ENCODE results near the gene SHOX.
"Not testable (repeated sequence)": the region's sequence is repeated elsewhere in the genome, so short reads cannot be mapped to it uniquely, and the experiment has no call there.

Gene SHOX

DNA sequence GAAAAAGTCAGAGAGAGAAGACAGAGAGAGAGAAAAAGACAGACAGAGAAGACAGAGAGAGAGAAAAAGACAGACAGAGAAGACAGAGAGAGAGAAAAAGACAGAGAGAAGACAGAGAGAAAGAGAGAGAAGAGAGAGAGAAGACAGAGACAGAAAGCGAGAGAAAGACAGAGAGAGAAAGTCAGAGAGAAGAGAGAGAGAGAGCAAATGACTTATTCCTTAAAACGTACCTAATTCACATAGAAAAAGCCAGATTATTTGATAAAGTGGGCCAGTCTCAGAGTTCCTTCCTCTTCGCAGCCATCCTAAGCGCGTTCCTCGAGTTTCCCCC is 7.4 kb upstream of the SHOX start:
- no peak overlapping the region for H3K4me3 ChIP-seq (ENCODE audit: extremely low read depth, insufficient read depth, low read length, poor library complexity, severe bottlenecking)
- H3K9me3 ChIP-seq (ENCODE audit: control insufficient read depth, low read length), result no peaks in the 10 kb centered on the region
- H3K36me3 ChIP-seq (ENCODE audit: control insufficient read depth, insufficient read depth, low read length), result no peaks in the 10 kb centered on the region
- no peaks in the 10 kb centered on the region for H3K4me1 ChIP-seq (ENCODE audit: control insufficient read depth, insufficient read depth, low read length, poor library complexity, severe bottlenecking)
- WGBS, 2 experiments (ENCODE audit: insufficient coverage in 2 of 2), result 0% methylated on average over 4 of the region's 6 CpGs; no CpG with 5 or more reads in 1 of the 2 experiments
- H3K27ac ChIP-seq (ENCODE audit: low read depth, low read length, severe bottlenecking), result no peak overlapping the region

DNA sequence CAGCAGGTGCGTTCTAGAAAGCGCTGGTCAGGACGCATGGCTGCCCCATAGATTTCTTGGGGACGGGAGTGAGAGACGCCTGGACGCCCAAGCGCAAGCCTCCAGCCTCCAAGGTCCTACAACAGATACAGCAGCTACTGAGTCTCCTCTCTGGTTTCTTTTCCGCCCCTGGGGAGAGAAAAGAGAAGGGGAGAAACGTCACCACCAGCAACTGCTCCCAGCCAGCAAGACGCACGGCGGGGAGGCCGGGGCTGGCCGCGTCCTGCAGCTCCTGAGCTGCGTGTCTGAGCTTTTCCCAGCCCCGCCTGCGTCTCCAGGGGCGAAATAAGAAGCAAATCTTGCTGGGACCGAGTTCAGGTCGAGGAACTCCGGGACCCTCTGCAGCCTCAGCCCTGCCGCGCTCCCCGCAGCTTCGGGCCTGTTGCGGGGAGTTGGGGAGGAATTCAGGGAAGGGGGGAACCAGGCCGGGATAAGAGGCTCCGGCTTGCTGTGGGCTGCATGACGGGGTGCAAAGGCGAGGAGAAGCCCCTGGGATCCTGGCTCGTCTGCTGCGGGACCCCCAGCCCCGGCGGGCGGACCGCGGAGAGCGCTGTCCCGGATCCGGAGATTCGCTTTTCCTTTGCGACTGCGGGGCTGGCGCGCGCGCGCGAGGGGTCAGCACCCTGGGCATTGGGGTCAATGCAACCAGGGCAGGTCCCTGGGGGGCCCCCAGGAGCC is 6.8 kb upstream of the SHOX start:
- no peaks in the 10 kb centered on the region for H3K9me3 ChIP-seq (ENCODE audit: control insufficient read depth, low read length)
- WGBS, 2 experiments (ENCODE audit: insufficient coverage in 2 of 2), result 1 to 2% methylated on average over 26 to 35 of the region's 50 CpGs
- H3K27ac ChIP-seq (ENCODE audit: low read depth, low read length, severe bottlenecking), result no peak overlapping the region
- H3K4me3 ChIP-seq (ENCODE audit: extremely low read depth, insufficient read depth, low read length, poor library complexity, severe bottlenecking), result no peak overlapping the region
- no peaks in the 10 kb centered on the region for H3K36me3 ChIP-seq (ENCODE audit: control insufficient read depth, insufficient read depth, low read length)
- H3K4me1 ChIP-seq (ENCODE audit: control insufficient read depth, insufficient read depth, low read length, poor library complexity, severe bottlenecking), result no peaks in the 10 kb centered on the region

DNA sequence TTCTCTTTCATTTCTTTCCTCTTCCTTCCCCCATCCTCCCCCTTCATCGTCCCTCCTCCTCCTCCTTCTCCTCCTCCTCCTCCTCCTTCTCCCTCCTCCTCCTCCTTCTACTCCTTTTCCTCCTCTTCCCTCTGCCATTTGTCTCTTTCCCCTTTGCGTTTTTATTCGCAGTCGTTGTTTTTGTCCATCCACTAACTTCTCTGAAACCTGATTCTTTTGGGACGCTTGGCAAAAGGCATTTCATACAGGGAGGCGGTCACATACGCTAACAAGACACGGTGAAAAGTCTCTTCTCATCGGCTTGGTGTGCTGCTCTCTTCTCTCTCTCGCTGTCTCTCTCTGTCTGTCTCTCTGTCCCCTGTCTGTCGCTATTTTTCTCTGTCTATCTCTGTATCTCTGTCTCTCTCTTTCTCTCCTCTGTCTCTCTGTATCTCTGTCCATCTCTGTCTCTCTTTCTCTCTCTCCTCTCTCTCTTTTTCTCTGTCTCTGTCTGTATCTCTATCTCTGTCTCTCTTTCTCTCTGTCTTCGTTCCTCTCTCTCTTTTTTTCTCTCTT is 5.4 kb upstream of the SHOX start:
- Histone ChIP-seq H3K4me3 (ENCODE audit: extremely low read depth, insufficient read depth, low read length, poor library complexity, severe bottlenecking) (no peak overlapping the region), H3K27ac (ENCODE audit: low read depth, low read length, severe bottlenecking) (no peak overlapping the region), H3K4me1 (ENCODE audit: control insufficient read depth, insufficient read depth, low read length, poor library complexity, severe bottlenecking) (no peaks in the 10 kb centered on the region), H3K9me3 (ENCODE audit: control insufficient read depth, low read length) (no peaks in the 10 kb centered on the region), H3K36me3 (ENCODE audit: control insufficient read depth, insufficient read depth, low read length) (no peaks in the 10 kb centered on the region)
- WGBS, 2 experiments (ENCODE audit: insufficient coverage in 2 of 2), result 10 to 11% methylated on average over 12 of the region's 12 CpGs

DNA sequence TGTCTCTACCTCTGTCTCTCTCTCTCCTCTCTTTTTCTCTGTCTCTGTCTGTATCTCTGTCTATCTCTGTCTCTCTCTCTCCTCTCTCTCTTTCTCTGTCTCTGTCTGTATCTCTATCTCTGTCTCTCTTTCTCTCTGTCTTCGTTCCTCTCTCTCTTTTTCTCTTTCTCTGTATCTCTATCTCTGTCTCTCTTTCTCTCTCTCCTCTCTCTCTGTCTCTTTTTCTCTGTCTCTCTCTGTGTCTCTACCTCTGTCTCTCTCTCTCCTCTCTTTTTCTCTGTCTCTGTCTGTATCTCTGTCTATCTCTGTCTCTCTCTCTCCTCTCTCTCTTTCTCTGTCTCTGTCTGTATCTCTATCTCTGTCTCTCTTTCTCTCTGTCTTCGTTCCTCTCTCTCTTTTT is 4.5 kb upstream of the SHOX start:
- H3K36me3 ChIP-seq (ENCODE audit: control insufficient read depth, insufficient read depth, low read length); H3K27ac ChIP-seq (ENCODE audit: low read depth, low read length, severe bottlenecking); H3K4me3 ChIP-seq (ENCODE audit: extremely low read depth, insufficient read depth, low read length, poor library complexity, severe bottlenecking); H3K4me1 ChIP-seq (ENCODE audit: control insufficient read depth, insufficient read depth, low read length, poor library complexity, severe bottlenecking); H3K9me3 ChIP-seq (ENCODE audit: control insufficient read depth, low read length): not testable (repeated sequence)
- 80 to 85% methylated on average over 1 to 2 of the region's 2 CpGs for WGBS, 2 experiments (ENCODE audit: insufficient coverage in 2 of 2)

DNA sequence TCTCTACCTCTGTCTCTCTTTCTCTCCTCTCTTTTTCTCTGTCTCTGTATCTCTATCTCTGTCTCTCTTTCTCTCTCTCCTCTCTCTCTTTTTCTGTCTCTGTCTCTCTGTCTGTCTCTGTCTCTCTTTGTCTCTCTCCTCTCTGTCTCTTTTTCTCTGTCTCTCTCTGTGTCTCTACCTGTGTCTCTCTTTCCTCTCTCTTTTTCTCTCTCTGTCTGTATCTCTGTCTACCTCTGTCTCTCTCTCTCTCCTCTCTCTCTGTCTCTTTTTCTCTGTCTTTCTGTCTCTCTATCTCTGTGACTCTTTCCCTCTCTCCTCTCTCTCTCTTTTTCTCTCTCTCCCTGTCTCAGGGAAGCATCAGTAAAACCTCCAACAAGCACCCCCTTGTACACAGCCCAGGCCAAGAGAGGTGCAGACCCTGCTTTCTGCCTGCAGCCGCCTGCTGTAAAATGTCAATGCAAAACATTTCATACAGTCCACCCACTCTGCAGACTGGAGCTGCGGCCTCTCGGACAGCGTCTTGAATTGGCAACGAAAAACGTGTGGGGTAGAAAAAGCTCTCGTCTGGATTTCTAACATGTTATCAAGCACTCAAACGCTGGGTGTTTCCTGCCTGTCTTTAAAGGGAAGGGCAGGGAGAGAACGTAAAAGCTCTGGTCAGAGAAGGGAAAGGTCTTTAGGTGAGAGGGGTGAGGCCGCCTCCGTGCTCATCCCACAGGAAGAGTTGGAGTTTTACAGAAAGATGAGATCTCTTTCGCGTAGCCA is 3.7 kb upstream of the SHOX start:
- H3K36me3 ChIP-seq (ENCODE audit: control insufficient read depth, insufficient read depth, low read length), result no peaks in the 10 kb centered on the region
- 2 to 5% methylated on average over 5 to 11 of the region's 13 CpGs for WGBS, 2 experiments (ENCODE audit: insufficient coverage in 2 of 2)
- H3K9me3 ChIP-seq (ENCODE audit: control insufficient read depth, low read length), result no peaks in the 10 kb centered on the region
- no peaks in the 10 kb centered on the region for H3K4me1 ChIP-seq (ENCODE audit: control insufficient read depth, insufficient read depth, low read length, poor library complexity, severe bottlenecking)
- H3K27ac ChIP-seq (ENCODE audit: low read depth, low read length, severe bottlenecking), result no peak overlapping the region
- no peak overlapping the region for H3K4me3 ChIP-seq (ENCODE audit: extremely low read depth, insufficient read depth, low read length, poor library complexity, severe bottlenecking)

DNA sequence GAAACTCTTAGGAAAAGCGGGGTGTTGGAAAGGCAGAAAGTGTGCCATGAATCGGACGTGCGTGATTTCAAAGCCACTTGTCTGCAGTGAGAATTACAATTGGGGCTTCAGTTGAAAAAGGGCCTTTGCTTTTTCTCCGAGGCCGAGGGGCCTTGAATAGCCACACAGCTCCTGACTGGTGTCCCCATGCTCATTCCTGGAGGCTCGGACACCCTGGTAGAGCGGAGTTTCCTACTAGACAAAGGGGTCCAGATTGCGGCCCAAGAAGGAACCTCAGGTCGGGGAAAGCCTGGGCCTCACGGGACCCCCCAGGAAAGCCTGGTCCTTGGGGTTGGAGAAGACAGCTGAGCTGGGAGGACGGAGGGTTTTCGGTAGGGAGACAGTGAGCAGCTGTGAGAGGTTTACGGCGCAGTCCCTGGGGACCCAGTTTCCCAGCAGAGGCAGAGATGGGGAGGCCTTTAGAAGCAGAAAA is 3.0 kb upstream of the SHOX start:
- Histone ChIP-seq H3K4me3 (ENCODE audit: extremely low read depth, insufficient read depth, low read length, poor library complexity, severe bottlenecking) (no peak overlapping the region), H3K4me1 (ENCODE audit: control insufficient read depth, insufficient read depth, low read length, poor library complexity, severe bottlenecking) (no peaks in the 10 kb centered on the region), H3K27ac (ENCODE audit: low read depth, low read length, severe bottlenecking) (no peak overlapping the region), H3K9me3 (ENCODE audit: control insufficient read depth, low read length) (no peaks in the 10 kb centered on the region), H3K36me3 (ENCODE audit: control insufficient read depth, insufficient read depth, low read length) (no peaks in the 10 kb centered on the region)
- 6 to 10% methylated on average over 14 to 15 of the region's 15 CpGs for WGBS, 2 experiments (ENCODE audit: insufficient coverage in 2 of 2)

DNA sequence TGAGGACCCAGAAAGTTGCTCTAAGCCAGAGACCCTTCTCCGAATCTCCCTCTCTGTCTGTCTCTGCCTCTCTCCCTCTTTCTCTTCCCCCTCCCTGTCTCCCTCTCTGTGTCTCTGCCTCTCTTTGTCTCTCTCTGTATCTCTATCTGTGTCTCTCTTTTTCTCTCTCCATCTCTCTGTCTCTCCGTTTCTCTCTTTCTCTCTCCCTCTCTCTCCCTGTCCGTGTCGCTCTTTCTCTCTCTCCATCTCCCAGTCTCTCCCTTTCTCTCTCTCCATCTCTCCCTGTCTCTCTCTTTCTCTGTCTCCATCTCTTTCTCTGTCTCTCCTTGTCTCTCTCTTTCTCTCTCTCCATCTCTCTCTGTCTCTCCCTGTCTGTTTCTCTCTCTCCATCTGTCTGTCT is 2.6 kb upstream of the SHOX start:
- H3K36me3 ChIP-seq (ENCODE audit: control insufficient read depth, insufficient read depth, low read length), result no peaks in the 10 kb centered on the region
- H3K27ac ChIP-seq (ENCODE audit: low read depth, low read length, severe bottlenecking), result no peak overlapping the region
- H3K9me3 ChIP-seq (ENCODE audit: control insufficient read depth, low read length), result no peaks in the 10 kb centered on the region
- 7 to 11% methylated on average over 4 of the region's 4 CpGs for WGBS, 2 experiments (ENCODE audit: insufficient coverage in 2 of 2)
- no peaks in the 10 kb centered on the region for H3K4me1 ChIP-seq (ENCODE audit: control insufficient read depth, insufficient read depth, low read length, poor library complexity, severe bottlenecking)
- no peak overlapping the region for H3K4me3 ChIP-seq (ENCODE audit: extremely low read depth, insufficient read depth, low read length, poor library complexity, severe bottlenecking)

DNA sequence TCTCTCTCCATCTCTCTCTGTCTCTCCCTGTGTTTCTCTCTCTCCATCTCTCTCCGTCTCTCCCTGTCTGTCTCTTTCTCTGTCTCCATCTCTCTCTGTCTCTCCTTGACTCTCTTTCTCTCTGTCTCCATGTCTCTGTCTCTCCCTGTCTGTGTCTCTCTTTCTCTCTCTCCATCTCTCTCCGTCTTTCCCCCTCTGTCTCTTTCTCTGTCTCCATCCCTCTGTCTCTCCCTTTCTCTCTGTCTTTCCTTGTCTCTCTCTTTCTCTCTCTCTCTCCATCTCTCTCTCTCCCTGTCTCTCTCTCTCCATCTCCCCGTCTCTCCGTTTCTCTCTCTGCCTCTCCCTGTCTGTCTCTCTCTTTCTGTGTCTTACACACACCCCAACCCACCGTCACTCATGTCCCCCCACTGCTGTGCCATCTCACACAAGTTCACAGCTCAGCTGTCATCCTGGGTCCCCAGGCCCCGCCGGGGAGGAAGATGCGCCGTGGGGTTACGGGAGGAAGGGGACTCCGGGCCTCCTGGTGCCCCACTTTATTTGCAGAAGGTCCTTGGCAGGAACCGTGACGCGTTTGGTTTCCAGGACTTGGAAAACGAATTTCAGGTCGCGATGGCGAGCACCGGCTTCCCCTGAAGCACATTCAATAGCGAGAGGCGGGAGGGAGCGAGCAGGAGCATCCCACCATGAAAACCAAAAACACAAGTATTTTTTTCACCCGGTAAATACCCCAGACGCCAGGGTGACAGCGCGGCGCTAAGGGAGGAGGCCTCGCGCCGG is 1.2 kb upstream of the SHOX start:
- Histone ChIP-seq H3K4me3 (ENCODE audit: extremely low read depth, insufficient read depth, low read length, poor library complexity, severe bottlenecking) (no peak overlapping the region), H3K9me3 (ENCODE audit: control insufficient read depth, low read length) (no peaks in the 10 kb centered on the region), H3K27ac (ENCODE audit: low read depth, low read length, severe bottlenecking) (no peak overlapping the region), H3K4me1 (ENCODE audit: control insufficient read depth, insufficient read depth, low read length, poor library complexity, severe bottlenecking) (no peaks in the 10 kb centered on the region), H3K36me3 (ENCODE audit: control insufficient read depth, insufficient read depth, low read length) (no peaks in the 10 kb centered on the region)
- 3 to 6% methylated on average over 20 to 27 of the region's 30 CpGs for WGBS, 2 experiments (ENCODE audit: insufficient coverage in 2 of 2)

DNA sequence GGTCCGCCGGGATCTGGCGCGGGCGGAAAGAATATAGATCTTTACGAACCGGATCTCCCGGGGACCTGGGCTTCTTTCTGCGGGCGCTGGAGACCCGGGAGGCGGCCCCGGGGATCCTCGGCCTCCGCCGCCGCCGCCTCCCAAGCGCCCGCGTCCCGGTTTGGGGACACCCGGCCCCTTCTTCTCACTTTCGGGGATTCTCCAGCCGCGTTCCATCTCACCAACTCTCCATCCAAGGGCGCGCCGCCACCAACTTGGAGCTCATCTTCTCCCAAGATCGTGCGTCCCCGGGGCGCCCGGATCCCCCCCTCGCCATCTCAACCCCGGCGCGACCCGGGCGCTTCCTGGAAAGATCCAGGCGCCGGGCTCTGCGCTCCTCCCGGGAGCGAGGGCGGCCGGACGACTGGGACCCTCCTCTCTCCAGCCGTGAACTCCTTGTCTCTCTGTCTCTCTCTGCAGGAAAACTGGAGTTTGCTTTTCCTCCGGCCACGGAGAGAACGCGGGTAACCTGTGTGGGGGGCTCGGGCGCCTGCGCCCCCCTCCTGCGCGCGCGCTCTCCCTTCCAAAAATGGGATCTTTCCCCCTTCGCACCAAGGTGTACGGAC is 482 bp upstream of the SHOX start:
- no peak overlapping the region for H3K4me3 ChIP-seq (ENCODE audit: extremely low read depth, insufficient read depth, low read length, poor library complexity, severe bottlenecking)
- H3K27ac ChIP-seq (ENCODE audit: low read depth, low read length, severe bottlenecking), result no peak overlapping the region

DNA sequence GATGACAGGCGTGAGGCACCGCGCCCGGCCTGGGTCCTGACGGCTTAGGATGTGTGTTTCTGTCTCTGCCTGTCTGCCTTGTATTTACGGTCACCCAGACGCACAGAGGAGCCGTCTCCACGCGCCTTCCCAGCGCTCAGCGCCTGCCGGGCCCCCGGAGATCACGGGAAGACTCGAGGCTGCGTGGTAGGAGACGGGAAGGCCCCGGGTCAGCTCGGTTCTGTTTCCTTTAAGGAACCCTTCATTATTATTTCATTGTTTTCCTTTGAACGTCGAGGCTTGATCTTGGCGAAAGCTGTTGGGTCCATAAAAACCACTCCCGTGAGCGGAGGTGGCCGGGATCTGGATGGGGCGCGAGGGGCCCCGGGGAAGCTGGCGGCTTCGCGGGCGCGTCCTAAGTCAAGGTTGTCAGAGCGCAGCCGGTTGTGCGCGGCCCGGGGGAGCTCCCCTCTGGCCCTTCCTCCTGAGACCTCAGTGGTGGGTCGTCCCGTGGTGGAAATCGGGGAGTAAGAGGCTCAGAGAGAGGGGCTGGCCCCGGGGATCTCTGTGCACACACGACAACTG is 1.3 kb downstream of the SHOX start:
- Histone ChIP-seq H3K4me1 (ENCODE audit: control insufficient read depth, insufficient read depth, low read length, poor library complexity, severe bottlenecking) (no peaks in the 10 kb centered on the region), H3K36me3 (ENCODE audit: control insufficient read depth, insufficient read depth, low read length) (no peaks in the 10 kb centered on the region), H3K9me3 (ENCODE audit: control insufficient read depth, low read length) (no peaks in the 10 kb centered on the region), H3K4me3 (ENCODE audit: extremely low read depth, insufficient read depth, low read length, poor library complexity, severe bottlenecking) (no peak overlapping the region), H3K27ac (ENCODE audit: low read depth, low read length, severe bottlenecking) (no peak overlapping the region)
- 3% methylated on average over 40 to 42 of the region's 44 CpGs for WGBS, 2 experiments (ENCODE audit: insufficient coverage in 2 of 2)

More for the DNA sequence above, 482 bp upstream of the SHOX start:
- H3K9me3 ChIP-seq (ENCODE audit: control insufficient read depth, low read length), result no peaks in the 10 kb centered on the region
- no peaks in the 10 kb centered on the region for H3K4me1 ChIP-seq (ENCODE audit: control insufficient read depth, insufficient read depth, low read length, poor library complexity, severe bottlenecking)
- H3K36me3 ChIP-seq (ENCODE audit: control insufficient read depth, insufficient read depth, low read length), result no peaks in the 10 kb centered on the region
- WGBS, 2 experiments (ENCODE audit: insufficient coverage in 2 of 2), result 0 to 1% methylated on average over 39 to 57 of the region's 62 CpGs
